Measurements from ENCODE around the gene SND1.
"Not testable (repeated sequence)": the region's sequence is repeated elsewhere in the genome, so short reads cannot be mapped to it uniquely, and the experiment has no call there.

The SND1 gene

DNA sequence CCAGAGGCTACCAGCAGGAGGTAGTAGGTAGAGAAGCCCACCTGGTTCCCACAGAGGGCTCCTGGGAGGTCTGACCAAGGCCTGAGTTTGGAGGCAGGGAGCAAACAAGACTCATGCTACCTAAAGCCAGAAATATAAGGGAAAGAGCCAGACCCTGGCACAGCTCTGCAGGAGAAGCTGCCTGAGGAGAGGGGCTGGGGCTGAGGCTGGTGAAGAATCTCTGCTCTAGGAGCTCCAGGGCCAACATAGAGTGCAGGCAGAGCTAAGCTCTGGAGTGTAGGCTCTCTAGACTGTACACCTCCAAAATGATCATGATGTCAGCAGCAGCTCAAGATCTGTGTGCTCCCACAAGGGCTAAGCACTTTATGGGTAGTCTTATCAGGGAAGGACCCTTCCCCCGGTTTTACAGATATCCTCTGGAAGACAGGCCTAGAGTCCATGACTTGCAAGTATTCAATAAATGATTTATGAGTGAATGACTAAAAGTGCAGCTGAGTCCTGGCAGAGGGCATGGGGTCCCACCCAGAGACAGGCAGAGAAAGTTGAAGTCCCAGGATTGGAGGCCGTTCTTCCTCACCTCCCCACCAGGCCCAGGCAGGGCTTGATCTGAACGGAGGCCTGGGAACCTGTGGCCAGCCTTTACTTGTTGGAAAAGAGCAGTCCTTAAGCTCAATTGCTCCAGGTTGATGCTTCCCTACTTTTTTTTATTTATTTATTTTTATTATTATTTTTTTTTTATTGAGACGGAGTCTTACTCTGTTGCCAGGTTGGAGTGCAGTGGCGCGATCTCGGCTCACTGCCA is 450.7 kb downstream of the SND1 start:
- DNase-seq (ENCODE audit: low read depth): no peak

DNA sequence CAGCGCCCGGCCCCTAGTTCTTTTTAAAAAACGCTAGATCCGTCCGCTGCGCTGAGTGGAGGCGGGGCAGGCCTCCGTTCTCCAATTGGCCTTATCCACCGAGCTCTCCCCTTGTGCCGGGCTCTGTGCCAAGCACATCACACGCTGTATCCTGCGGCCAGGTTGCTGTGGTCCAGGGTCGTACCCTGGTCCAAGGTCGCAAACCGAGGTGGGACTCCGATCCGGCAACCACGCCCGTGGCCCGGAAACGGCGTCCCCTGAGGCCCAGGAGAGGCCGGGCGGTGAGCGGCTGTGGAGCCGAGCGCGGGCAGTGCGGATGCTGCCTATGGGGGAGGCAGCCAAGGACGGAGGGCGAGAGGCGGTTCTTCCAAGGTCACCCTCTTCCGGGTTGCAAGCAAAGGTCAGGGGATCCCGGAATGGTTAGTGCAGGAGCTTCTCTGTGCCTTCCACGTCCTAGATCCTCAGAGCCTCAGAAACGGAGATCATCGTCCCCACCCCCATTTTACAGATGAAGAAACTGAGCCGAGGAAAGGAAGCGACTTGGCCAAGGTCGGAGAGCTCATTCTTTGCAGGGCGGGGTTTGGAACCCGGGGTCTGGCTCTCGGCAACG is 451.6 kb downstream of the SND1 start:
- DNase-seq (ENCODE audit: low read depth): no peak

DNA sequence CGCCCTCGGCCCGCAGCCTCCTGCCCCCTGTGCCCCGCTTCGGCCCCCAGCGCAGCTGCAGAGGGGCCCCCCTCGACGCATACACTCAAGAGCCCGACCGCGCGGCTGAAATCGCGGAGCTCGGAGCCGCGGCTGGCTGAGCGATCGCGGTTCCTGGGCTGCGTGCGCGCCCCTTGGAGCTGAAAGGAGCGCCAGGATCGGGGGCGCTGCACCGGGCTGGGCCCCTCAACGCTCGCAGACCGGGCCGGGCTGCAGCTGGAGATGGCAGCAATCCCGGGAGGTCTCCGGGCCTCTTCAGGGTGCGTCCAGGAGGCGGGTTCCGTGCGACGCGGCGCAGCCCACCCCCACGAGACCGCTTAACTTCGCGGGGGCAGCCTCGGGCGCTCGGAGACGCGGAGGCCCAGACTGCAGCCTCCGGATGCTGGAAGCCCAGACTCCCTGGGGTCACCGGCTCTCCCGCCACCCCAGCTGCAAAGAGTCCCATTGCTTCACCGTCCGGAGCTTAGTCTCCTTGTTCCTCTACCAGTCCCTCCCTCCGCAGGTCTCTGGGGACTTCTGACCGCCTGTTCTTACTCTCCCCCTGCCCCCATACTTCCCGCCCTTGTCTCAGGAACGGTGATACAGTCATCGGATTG is 452.2 kb downstream of the SND1 start:
- no peak for DNase-seq (ENCODE audit: low read depth)

DNA sequence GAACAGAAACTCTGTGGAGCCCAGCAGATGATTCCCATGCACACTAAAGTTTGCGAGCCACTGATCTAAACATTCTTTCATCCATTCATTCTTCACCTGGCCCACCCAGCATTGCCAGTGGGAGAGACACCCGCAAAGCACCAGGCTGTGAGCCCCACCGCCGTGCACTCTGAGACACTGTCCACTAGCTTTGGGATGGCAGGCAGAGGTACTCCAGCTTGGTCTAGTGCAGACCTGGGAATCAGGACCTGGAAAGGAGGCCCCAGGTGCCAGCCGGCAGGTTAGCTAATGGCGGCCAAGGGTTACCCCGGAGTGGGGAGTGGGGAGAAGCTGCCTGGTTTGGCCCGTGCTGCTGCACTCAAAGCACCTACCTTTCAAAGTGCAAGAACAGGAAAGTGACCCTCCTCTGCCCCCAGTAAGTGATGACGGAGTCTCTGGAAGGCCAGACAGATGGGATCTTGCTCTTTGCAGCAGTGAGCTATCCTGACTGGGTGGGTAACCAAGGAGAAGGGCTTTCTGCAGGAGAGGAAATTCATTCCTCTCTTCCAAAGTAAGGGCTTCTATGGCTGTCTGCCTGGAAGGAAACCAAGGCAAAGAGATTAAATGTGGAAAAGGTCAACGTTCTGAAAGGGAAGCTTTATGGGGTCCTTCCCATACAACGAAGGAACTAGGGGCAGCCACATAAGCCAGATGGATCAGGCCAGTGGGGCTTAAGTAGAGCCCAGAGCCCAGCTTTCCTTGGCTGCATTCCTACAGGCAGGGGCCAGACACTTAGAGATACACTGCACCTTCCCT is 453.4 kb downstream of the SND1 start:
- DNase-seq (ENCODE audit: low read depth): no peak

DNA sequence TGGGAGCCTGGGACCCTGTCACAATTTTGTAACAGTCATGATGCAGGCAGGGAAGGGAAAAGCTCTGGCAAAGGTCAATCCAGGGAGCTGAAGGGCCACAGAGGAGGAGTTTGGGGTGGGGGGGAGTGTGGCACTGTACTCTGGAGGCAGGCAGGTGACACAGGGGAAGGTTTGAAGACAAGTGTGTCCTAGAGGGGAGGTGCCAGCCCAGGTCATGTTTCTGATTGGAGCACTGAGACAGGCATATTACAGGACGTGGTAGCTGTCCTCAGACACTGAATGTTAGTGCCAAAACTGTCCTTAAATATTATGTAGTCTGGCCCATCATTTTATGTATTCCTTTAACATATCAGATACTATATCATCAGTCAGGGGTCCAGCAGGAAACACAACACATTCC is 454.8 kb downstream of the SND1 start:
- DNase-seq (ENCODE audit: low read depth): no peak

DNA sequence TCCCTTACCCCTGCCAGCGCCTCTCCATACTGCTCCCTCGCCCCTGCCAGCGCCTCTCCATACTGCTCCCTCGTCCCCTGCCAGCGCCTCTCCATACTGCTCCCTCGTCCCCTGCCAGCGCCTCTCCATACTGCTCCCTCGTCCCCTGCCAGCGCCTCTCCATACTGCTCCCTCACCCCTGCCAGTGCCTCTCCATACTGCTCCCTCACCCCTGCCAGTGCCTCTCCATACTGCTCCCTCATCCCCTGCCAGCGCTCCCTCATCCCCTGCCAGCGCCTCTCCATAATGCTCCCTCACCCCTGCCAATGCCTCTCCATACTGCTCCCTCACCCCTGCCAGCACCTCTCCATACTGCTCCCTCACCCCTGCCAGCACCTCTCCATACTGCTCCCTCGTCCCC is 455.5 kb downstream of the SND1 start:
- DNase-seq (ENCODE audit: low read depth): not testable (repeated sequence)

DNA sequence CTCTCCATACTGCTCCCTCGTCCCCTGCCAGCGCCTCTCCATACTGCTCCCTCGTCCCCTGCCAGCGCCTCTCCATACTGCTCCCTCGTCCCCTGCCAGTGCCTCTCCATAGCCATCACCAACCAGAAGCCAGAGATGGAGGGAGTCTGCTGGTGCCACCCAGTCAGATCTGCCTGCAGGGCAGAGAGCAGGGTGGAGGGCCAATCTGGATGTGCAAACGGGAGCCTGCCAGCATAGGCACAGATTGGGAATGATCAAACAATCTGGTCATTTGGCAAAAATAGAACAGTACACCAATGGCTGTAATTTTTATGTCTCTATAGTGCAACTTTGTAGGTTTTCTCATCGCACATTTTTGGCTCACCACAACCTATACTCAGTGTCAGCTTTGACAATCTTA is 456.1 kb downstream of the SND1 start:
- no peak for DNase-seq (ENCODE audit: low read depth)

DNA sequence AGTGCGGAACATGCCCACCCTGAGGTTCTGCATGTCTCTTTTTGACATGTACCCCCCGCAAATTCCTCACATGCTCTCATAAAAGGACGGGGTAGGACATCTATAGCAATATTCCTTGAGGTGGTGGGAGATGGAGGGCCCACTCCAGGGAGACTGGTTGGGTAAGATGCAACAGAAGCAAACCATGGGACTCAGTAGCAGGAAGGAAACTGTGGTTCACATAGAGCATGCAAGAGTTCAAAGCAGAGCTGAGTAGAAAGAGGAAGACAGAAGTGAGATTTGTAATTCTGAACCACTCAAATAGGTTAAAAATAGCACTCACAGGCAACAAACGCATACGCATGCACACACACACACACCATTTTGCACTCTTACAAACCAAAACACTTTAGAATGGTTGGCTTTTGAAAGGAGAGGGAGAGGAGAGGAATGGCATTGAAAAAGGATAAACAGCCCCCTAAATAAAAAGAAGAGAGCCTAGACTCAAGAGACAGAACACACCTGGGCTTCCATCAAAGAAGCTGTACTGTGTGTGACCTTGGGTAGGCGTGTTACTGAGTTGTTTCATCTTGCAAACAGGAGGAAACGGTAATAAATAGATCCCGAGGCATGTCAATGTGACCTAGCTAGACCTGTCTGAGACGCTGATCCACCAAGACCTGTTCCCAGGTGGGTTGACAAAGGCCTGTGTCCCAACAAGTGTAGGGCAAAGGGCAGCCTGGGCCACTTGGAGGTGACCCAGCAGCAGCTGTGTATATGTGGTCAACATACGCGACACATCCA is 456.8 kb downstream of the SND1 start:
- no peak for DNase-seq (ENCODE audit: low read depth)

DNA sequence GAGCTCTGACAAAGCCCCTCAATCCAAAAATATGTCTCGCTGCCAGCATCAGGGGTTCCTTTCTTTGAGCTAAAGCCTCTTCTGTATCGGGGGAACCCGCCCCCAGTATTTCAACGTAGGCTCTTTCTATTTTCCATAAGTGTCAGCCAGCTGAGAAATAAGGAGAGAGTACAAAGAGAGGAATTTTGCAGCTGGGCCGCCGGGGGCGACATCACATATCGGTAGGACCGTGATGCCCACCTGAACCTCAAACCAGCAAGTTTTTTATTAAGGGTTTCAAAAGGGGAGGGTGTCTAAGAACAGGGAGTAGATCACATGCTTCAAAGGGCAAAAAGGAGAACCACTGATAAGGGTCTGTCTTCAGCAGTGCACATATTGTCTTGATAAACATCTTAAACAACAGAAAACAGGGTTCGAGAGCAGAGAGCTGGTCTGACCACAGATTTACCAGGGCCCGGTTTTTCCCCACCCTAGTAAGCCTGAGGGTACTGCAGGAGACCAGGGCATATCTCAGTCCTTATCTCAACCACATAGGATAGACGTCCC is 457.5 kb downstream of the SND1 start:
- not testable (repeated sequence) for DNase-seq (ENCODE audit: low read depth)

DNA sequence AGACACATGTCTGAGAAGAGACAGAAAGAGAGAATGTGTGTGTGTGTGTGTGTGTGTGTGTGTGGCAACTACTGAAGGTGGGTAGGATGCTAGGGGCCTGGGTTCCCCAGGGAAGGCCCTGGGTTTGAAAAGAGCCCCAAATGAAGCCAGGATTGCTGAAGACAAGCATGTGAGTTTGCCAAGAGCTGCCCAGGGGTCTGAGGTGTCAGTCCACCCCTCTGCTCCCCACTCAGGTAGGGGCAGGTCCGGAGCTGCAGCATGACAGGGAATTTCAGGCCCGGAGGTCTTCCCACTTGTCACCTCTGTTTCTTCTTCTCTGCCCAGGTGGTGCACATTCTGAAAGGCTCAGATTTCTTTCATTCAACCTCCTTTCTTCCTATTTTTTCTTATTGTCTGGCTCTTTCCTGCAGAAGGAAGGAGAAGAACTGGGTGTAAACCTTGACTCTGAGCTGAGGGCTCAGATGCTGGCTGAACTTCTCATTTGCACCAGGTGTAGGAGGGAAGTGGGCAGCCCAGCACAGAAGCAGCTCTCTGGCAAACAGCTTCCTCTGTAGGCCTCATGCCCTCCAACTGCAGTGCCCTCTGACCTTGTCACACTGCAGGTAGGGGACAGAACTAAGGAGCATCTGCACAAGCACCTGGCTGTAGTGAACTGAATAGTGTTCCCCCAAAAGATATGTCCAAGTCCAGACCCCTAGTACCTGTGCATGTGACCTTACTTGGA is 458.8 kb downstream of the SND1 start:
- no peak for DNase-seq (ENCODE audit: low read depth)

DNA sequence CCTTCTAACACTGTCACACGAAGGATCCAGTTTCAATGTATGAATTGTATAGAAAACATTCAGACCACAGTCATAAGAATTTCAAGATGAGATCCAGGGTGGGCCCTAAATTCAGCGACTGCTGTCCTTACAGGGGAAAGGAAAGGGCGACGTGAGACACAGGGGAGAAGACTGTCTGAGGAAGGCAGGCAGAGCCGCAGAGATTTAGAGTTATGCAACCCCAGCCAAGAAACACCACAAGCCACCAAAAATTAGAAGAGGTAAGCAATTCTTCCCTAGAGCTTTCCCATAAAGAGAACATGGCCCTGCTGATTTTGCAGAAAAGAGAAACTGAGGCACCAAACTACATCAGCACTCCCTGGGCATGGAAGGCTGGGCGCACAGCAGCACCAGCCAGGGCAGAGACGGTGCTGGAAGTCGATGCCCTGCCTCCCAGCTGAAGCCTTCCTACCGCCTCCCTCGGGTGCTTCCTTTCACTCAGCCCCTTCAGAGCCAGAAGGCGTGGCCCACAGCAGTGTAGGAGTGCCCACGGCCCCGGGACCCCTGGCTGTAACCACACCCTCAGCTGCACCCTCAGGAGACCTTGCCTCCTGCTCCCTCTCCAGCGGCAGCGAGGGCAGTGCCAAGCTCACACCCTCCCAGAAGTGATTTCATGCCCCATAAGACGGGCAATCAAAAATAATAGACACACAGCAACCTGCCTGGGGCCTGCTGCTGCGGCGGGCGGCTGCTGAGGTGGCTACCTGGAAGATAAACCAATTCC is 460.2 kb downstream of the SND1 start:
- DNase-seq (ENCODE audit: low read depth): no peak

DNA sequence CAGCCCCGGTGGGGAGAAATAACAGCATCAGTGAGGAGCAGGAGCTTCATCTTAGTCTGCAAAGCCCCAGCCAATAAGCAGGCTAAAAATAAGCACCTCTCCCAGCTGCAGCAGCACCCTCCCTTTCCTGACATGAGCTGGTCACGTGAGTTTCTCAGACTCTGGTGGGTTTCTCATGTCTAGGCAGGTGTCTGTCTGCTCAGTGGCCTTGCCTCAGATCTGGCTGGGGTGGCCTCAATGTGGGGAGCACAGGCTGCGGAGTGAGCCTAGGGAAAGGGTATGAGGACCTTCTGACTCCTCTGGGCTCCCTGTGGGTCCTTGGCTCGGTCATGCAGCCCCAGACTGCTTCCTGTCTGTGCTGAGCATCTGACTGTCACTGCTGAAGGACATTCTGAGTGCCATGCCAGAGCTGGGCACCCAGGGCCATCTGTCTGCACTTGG is 460.8 kb downstream of the SND1 start:
- DNase-seq (ENCODE audit: low read depth): no peak

DNA sequence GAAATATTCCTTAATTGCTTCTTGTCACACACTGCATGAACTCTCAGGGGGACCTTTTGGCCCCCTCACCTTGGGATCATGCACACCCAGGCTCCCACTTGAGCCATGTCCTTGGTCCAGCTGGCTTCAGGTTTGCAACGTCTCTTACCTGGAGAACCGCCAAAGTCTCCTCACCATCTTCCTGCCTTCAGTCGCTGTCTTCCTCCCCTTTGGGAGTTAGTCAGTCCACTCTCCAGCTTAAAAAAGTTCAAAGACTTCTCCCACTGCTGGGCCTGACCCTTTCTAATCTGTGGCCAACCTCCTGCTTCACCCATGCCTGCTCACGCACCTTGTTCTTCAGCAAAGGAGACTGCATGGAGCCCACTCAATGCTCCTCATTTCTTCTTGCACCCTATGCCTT is 461.8 kb downstream of the SND1 start:
- no peak for DNase-seq (ENCODE audit: low read depth)

DNA sequence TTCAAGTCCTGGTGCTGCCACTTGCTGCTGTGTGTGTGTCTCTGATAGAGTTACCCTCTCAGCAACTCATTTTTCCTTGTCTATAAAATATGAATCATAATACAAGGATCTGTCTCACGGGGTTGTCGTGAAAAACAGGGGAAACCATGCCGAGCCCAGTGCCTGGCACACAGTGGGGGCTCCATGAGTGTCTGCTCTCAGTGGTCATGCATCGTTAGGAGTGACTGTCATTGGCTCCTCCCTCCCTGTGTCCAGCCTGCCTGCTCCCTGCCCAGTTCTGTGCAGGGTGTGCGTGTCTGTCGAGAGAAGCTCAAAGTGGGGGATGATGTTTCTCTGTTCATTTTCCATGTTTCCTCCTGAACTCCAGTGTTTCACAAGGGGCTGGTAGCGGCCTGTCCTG is 462.8 kb downstream of the SND1 start:
- no peak for DNase-seq (ENCODE audit: low read depth)

DNA sequence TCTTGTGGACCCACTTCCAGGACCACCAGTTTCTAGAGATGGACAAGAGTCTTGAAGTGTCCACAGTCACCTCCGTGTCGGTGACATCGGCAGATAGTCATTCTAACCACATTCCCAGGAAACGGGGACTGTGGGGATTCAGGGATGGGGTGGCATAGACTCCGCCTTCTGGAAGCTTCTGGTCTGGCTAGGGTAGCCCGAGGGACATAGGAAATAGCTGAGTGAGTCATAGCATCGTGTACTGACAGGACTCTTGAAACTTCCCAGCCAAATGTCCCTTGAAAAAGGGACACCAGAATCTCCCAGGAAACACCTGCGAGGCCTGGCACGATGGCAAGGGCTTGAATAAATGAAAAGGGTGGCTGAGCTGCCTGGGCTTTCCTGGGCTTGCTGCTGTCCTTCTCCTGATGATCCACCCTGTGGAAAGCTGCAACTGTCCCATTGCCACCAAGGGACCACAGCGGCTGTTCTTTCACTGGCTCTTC is 463.4 kb downstream of the SND1 start:
- no peak for DNase-seq (ENCODE audit: low read depth)

DNA sequence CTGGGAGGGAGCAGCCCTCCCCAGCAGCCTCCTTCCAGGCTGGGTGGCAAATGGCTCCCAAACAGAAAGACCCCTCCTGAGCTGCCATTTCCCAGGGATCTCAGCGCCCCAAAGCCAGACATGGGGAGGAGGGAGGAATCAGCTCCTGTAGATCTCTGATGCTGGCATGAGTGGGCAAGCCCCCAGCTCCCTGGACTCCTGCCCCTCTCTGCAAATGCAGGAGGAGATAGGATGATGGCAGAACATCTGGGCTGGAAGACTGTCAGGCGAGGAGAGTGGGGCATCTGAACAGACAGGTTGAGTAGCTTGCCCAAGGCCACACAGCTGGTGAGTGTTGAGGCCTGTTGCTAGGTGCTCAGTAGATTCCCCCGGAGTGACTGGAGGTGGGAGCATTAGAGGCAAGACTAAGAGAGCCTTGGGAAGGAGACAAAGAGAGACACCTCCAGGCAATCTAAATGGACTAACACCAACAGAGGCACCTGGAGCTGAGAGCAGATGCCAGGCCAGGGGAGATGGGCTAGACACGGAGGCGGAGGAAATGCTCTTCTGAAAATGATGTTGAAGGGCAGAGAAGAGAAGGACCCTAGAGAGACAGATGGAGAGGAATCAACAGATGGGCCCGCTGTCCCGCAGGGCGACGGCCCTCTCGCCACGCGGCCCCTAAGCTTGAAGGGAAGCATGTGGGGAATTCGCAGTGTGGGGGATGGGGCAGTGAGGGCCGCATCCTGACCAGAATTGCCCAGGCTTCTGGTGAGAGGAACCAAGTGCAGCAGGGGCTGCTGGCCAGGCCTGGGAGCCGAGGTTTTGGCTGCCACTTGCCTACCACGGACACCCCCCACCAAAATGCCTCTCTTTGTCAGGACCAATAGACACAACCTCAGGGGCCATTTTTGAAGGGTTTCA is 464.1 kb downstream of the SND1 start:
- no peak for DNase-seq (ENCODE audit: low read depth)

DNA sequence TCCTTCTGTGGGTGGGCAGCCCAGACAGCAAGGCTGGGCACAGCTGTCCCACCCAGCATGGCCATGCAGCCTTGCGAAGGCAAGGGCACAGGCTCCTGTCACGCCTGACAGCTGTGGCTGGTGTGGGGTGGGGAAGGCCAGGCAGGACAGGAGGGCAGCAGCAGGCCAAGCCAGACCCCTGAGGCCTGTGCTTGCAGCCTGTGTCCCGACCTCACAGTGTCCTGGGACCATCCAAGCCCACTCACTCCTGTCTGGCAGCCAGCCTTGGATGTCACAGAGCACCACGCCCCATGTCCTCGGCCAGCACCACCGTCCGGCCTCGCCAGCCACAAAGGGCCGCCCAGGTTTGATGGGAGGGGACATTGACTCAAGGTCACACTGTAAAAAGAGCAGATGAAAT is 464.7 kb downstream of the SND1 start:
- DNase-seq (ENCODE audit: low read depth): no peak

DNA sequence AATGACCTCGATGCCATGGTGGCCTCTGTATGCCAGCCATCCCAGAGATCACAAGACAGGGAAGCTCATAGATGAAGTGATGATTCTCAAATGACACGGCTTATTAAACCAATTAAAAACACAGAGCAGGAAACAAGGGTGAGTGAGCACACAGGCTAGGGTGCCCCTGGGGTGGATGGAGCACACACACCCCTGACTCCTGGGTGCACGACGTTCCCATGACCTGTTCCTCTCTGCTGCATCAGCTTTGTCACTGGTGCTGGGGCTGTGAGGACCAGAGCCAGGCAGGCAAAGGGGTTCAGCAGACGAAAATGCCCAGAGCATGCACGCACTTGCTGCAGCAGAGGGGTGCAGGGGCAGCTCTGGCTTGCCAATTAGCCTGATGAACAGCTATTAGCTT is 465.7 kb downstream of the SND1 start:
- no peak for DNase-seq (ENCODE audit: low read depth)

DNA sequence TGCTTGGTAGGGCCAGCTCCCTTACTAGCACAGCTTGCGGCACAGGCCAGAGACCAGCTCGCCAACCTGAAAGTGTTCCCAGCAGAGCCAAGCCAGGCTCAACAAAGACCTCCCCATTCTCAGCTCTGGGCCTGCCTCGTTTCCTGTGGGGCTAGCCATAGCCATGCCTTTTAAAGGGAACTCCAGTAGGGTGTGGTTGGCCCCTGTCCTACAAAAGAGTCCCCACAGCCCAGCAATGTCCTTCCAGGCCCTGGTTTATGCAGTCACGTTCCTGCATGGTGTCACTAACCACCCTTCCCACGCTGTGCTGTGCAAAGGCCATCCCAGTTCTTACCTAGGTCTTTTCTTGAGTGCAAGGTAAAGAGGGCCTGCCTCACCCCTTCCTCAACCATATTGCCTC is 467.0 kb downstream of the SND1 start:
- no peak for DNase-seq (ENCODE audit: low read depth)

Data from stimulated activated CD8-positive, alpha-beta memory T cell treated with anti-CD3 and anti-CD28 coated beads, Interleukin-15, amount 100 ng/mL, for 1 hour (primary cell).